HG02973 (cell line): ENCODE measurements around the gene ABCB11.
"Not testable (repeated sequence)": the region's sequence is repeated elsewhere in the genome, so short reads cannot be mapped to it uniquely, and the experiment has no call there.

Experiments
- ATAC-seq: cut with Tn5 transposase; IDR thresholded peaks from one replicate; pipeline ENCODE4 v1.9.1; 2021; ENCODE audit warnings: moderate library complexity; ENCODE audit not compliant: unreplicated experiment

ABCB11 gene

GRCh38 chr2:169046440-169047151, 15.5 kb upstream of the ABCB11 start:
- no peak for ATAC-seq

GRCh38 chr2:169042856-169043255, 11.7 kb upstream of the ABCB11 start:
- no peak for ATAC-seq

- no peak for ATAC-seq
Measured at GRCh38 chr2:169041594-169041993, 10.5 kb upstream of the ABCB11 start.

GRCh38 chr2:169039702-169040101, 8.6 kb upstream of the ABCB11 start:
- no peak for ATAC-seq

GRCh38 chr2:169038338-169038757, 7.2 kb upstream of the ABCB11 start:
- peak; percentile 72 for ATAC-seq

GRCh38 chr2:169036736-169037440, 5.8 kb upstream of the ABCB11 start:
- ATAC-seq = peak; percentile 61

- ATAC-seq = no peak
Measured at GRCh38 chr2:169035887-169036286, 4.8 kb upstream of the ABCB11 start.

- no peak for ATAC-seq
Measured at GRCh38 chr2:169034984-169035544, 3.9 kb upstream of the ABCB11 start.

GRCh38 chr2:169034256-169034655, 3.1 kb upstream of the ABCB11 start:
- ATAC-seq = no peak

GRCh38 chr2:169029341-169029740, 1.8 kb downstream of the ABCB11 start:
- no peak for ATAC-seq

GRCh38 chr2:169027234-169027633, 3.9 kb downstream of the ABCB11 start:
- no peak for ATAC-seq

- ATAC-seq = no peak
Measured at GRCh38 chr2:169026056-169026455, 5.1 kb downstream of the ABCB11 start.

GRCh38 chr2:169023161-169023560, 8.0 kb downstream of the ABCB11 start:
- ATAC-seq = no peak

- ATAC-seq = no peak
Measured at GRCh38 chr2:169018390-169018789, 12.7 kb downstream of the ABCB11 start.

GRCh38 chr2:169015943-169016342, 15.2 kb downstream of the ABCB11 start:
- ATAC-seq = no peak

- ATAC-seq = no peak
Measured at GRCh38 chr2:169014780-169015179, 16.3 kb downstream of the ABCB11 start.

- ATAC-seq = no peak
Measured at GRCh38 chr2:169013628-169014026, 17.5 kb downstream of the ABCB11 start.

- no peak for ATAC-seq
Measured at GRCh38 chr2:169012812-169013627, 18.1 kb downstream of the ABCB11 start.

GRCh38 chr2:169012191-169012792, 18.8 kb downstream of the ABCB11 start:
- not testable (repeated sequence) for ATAC-seq

GRCh38 chr2:169011698-169012097, 19.4 kb downstream of the ABCB11 start:
- ATAC-seq = no peak
